HFFc6 (cell line): Measurements from ENCODE around the gene HOXA9. TPM values are rescaled to one million over a fixed set of nuclear protein-coding genes. Genes with fewer than 3 reads are reported as not detected.

ENCODE experiments used
- DNase-seq: peaks from one replicate; pipeline ENCODE4 v3.0.0-alpha.2; 2018
- H3K27ac Mint-ChIP-seq: 2 replicates; pipeline ENCODE4 v1.8.0; 2020; ENCODE audit warnings: mild to moderate bottlenecking, mixed read lengths
- H3K27me3 Mint-ChIP-seq: 2 replicates; pipeline ENCODE4 v1.8.0; 2021; ENCODE audit warnings: mild to moderate bottlenecking, moderate library complexity, mixed read lengths; ENCODE audit not compliant: insufficient read depth
- H3K36me3 Mint-ChIP-seq: 2 replicates; pipeline ENCODE4 v1.8.0; 2021; ENCODE audit warnings: low read depth, mixed read lengths
- H3K4me1 Mint-ChIP-seq: 2 replicates; pipeline ENCODE4 v1.8.0; 2020; ENCODE audit warnings: low read depth, mixed read lengths
- H3K4me3 Mint-ChIP-seq: 2 replicates; pipeline ENCODE4 v1.8.0; 2020; ENCODE audit warnings: mild to moderate bottlenecking, moderate library complexity, mixed read lengths
- H3K9me3 Mint-ChIP-seq: 2 replicates; pipeline ENCODE4 v1.8.0; 2020; ENCODE audit warnings: mild to moderate bottlenecking, mixed read lengths
- CTCF ChIP-seq: fragments of 200-600 bp; sonication (generic); IDR thresholded peaks from 2 replicates; pipeline ENCODE4 v1.5.0; 2021; ENCODE audit warnings: antibody characterized with exemption, mild to moderate bottlenecking
- long read RNA-seq: library from polyadenylated mRNA; unstranded; transcript quantifications from one replicate; pipeline ENCODE4 v2.0.0, GENCODE V29; 2019
- total RNA-seq, 6 experiments: library from RNA; stranded (reverse); fragmentation: NEBNext Ultra II Directional; extraction: Animal tissue kit (Norgen Biotek cat#: 25700); gene quantifications; 2 replicates in 1 of 6; 3 replicates in 5 of 6; pipeline ENCODE4 v1.2.3, GENCODE V29; 2021

HOXA9 gene
- total RNA-seq: 10 to 100 TPM; 25.2 to 37.0 (median 26.7) TPM
- long read RNA-seq, transcript HOXA9-201 (2 exons, 2,060 nt): minor isoform, 17 of 64 reads
- long read RNA-seq, transcript HOXA9-202 (3 exons, 797 nt): major isoform, 44 of 64 reads
- long read RNA-seq, partial matches to known transcripts: 1 of 64 reads
- long read RNA-seq, other reads (novel, unspliced or antisense): 1 of 64 reads

- Mint-ChIP-seq H3K4me1 (peaks cover 22% of the 10 kb centered on the region), H3K9me3 (no peaks in the 10 kb centered on the region), H3K4me3 (peak within 1 kb of the TSS; percentile 96), H3K27me3 (peaks cover 19% of the 10 kb centered on the region), H3K27ac (peak within 1 kb of the TSS; percentile 99), H3K36me3 (peaks cover 57% of the 10 kb centered on the region)
- peak; percentile 96 for DNase-seq
- peak; percentile 33; the same call in 1 of the 2 replicates for TF ChIP-seq CTCF
Observed at GRCh38 chr7:27165089-27165995, at the start of gene HOXA9. Gene HOXA9, minus strand, starts transcription at chr7:27165537. Its CDS starts 80 bp downstream, at chr7:27165457.

GRCh38 chr7:27214239-27214950, 49.1 kb upstream of the HOXA9 start:
- Mint-ChIP-seq H3K27ac (no peak overlapping the region; the same call in 1 of the 2 replicates), H3K4me1 (peaks cover 14% of the 10 kb centered on the region), H3K9me3 (no peaks in the 10 kb centered on the region), H3K4me3 (no peak overlapping the region), H3K36me3 (no peaks in the 10 kb centered on the region), H3K27me3 (peaks cover 6% of the 10 kb centered on the region)
- DNase-seq: no peak
- no peak for TF ChIP-seq CTCF

GRCh38 chr7:27213433-27214238, 48.3 kb upstream of the HOXA9 start:
- Mint-ChIP-seq H3K36me3 (no peaks in the 10 kb centered on the region), H3K4me3 (no peak overlapping the region), H3K4me1 (peaks cover 14% of the 10 kb centered on the region), H3K27ac (no peak overlapping the region), H3K9me3 (no peaks in the 10 kb centered on the region), H3K27me3 (peaks cover 6% of the 10 kb centered on the region)
- TF ChIP-seq CTCF: no peak
- no peak for DNase-seq

- no peak for DNase-seq
- TF ChIP-seq CTCF: no peak
- H3K4me1 Mint-ChIP-seq: peaks cover 14% of the 10 kb centered on the region
- no peak overlapping the region for H3K4me3 Mint-ChIP-seq
- H3K9me3 Mint-ChIP-seq: no peaks in the 10 kb centered on the region
- H3K27me3 Mint-ChIP-seq: peaks cover 6% of the 10 kb centered on the region
- H3K36me3 Mint-ChIP-seq: no peaks in the 10 kb centered on the region
- no peak overlapping the region for H3K27ac Mint-ChIP-seq
Observed at GRCh38 chr7:27212497-27213432, 47.4 kb upstream of the HOXA9 start.
